ENCODE data around the gene RXRA.

Gene RXRA

DNA sequence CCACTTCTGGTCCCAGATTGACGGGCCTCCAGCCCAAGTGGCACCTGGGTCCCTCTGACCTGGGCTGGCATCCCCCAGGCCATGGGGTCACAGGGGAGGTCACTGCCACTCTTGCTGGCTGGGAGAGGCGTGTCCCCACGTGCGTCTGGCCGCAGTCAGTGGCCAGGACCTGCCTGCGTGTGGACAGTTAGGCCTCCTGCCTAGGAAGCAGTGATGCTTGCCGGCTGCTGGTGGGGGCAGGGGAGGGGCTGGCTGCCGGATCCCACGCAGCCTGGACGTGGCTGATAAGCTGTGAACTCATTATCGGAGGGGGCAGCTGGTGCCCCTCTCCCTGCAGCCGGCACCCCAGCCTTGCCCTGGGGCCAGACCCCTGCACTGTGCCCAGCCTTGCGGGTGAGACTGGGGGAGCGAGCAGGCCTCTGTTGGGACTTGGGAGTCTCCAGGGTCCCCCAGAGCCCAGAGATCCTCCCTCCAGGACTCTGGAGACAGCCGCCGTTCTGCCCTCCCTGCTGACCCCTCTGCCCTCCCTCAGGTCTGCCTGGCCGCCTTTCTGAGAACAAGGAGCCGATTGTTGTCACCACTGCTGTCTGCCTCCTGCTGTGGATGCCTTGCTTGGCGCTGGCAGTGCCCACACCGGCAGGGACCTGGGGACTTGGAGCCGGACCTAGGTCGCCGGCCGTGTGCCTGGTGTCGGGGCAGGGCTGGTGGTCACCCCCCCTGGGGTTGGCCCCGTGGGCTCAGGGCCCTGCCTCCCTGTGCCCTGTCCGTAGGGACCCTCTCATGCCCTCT is 12.3 kb downstream of the RXRA start:
- DNase-seq (ENCODE audit: low read depth), result no peak

DNA sequence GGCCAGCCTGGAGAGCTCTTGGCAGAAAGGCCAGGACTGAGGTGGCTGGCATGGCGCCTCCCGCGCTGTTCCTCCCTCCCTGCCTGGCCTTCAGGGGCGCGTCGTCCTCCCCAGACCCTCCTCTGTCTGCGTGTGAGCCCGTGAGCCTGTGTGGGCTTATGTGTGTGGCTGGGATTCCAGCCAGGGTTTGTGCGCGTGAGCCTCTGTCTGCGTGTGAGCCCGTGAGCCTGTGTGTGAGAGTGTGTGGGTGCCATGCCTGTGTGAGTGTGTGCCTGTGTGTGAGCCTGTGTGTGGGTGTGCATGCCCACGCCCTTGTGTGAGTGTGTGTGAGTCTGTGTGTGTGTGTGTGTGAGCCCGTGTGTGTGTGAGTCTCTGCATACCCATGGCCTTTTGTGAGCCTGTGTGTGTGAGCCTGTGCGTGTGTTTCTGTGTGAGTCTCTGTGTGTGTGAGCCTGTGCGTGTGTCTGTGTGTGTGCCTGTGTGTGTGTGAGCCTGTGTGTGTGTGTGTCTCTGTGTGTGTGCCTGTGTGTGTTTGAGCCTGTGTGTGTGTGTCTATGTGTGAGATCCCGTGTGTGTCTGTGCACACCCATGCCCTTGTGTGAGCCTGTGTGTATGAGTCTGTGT is 13.0 kb downstream of the RXRA start:
- DNase-seq (ENCODE audit: low read depth), result no peak

DNA sequence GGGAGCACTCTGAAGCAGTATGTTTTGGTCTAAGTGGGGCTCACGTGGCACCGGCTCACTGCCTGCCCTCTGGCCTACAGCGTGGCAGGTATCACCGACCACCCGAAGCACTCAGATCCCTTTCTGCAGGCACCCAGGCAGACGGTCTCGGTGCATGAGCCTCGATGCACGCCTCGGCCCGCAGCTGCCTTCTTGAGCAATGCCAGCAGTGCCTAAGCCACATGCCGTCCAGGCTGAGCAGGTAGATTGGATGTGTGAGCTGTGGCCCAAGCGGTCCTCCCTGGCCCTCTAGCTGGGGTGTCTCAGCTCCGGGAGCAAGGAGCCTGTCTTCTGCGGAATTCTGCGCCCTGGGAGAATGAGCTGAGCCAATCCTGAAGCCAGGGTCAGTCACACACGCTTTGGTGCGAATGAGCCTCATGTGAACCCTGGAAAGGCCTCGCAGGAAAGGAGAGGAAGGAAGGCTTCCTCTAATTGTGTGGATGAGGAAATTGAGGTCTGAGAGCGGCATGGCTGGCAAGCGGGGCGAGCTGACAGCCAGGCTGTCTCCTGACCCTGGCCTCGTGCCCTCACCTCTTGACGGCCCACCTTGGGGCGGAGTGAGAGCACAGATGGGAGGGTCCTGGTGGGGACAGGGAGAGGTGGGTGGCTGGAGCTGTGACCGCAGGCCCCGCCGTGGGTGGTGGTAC is 14.4 kb downstream of the RXRA start:
- no peak for DNase-seq (ENCODE audit: low read depth)

DNA sequence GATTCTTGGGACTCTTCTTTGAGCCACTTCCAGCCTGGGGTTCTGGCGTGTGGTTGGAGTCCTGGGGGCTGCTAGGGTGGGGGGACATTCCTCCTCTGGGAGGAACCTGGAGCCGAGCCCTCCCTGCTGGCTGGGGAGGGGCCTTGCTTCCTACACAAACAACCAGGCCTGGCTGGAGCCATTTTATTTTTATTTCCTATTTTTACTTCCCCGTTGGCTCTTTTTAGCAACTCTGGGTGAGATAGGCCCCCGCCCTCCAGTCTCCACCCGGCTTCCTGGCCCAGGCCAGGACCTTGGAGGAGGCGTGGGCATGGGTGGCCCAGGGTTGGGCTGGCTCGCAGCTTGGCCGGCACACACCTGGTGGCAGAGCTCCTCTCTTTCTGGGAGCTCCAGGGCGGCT is 15.1 kb downstream of the RXRA start:
- DNase-seq (ENCODE audit: low read depth), result no peak

DNA sequence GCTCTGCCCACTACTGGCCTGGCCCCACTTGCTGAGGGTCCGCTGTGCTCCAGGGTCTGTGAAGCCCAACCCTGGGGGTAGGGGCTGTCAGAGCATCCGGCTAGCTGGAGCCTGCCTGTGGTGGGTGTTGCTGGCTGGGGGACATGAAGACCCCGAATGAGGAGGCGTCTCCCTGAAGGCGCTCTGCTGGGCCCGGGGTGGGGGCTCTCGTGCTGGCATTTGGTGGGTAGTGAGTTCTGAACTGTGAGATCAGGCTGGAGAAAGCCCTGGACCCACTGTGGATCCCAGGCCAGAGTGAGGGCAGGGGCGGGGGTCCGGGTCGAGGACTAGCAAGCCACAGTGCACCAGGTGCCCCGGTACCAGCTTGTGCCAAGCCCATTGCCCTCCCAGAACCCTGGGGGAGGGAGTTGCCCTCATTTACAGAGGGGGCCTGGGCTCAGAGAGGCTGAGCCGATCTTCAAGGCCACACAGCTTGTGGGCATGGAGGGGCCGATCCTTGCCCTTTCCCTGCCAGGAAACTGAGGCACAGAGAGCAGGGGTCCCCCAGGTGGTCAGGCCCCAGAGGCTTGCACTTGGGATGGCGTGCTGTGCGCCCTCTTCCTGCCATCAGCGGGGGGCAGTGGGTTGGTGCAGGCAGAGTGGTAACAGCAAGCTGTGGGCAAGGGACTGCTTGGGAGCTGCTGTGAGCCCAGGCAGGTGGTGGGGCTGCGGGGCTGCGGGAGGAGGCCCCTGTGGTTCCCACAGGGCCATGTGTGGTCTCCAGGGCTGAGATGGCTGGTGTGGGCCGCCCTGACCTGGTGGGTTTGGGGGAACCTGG is 15.9 kb downstream of the RXRA start:
- DNase-seq (ENCODE audit: low read depth), result no peak

DNA sequence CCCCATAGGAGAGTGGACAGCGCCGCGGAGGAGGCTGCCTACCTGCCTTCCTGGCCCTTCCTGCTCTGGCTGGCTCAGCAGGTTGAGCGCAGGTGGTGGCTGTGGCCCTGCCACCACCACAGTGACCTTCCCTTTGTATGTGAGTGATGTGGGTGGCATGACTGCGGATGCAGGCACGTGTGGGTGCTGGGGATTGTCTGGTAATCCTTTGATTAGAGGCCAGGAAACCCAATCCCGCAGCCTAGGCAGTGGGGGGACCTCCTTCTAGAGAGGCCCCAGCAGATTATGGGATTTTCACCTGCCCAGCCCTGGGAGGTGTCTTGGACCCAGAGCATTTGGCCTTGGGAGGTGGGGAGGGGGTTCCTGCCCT is 16.5 kb downstream of the RXRA start:
- no peak for DNase-seq (ENCODE audit: low read depth)

DNA sequence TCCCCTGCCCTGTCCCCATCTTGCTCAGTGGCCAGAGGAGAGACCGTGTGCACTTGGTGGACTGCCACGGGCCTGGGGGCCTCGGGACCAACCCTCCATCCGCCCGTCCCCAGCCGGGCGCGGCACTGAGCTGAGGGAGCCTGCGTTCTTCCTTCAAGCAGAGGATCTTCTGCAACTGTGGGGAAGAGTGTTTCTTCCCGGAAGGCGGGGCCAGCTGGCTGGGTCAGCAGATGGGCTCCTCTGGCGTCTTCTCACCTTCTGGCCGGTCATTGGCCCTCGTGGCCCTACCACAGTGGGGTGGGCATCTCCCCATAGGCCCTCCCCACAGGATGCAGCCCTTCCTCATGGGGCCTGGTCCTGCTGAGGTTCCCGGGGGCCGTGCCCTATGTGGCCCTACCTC is 17.4 kb downstream of the RXRA start:
- DNase-seq (ENCODE audit: low read depth), result no peak

DNA sequence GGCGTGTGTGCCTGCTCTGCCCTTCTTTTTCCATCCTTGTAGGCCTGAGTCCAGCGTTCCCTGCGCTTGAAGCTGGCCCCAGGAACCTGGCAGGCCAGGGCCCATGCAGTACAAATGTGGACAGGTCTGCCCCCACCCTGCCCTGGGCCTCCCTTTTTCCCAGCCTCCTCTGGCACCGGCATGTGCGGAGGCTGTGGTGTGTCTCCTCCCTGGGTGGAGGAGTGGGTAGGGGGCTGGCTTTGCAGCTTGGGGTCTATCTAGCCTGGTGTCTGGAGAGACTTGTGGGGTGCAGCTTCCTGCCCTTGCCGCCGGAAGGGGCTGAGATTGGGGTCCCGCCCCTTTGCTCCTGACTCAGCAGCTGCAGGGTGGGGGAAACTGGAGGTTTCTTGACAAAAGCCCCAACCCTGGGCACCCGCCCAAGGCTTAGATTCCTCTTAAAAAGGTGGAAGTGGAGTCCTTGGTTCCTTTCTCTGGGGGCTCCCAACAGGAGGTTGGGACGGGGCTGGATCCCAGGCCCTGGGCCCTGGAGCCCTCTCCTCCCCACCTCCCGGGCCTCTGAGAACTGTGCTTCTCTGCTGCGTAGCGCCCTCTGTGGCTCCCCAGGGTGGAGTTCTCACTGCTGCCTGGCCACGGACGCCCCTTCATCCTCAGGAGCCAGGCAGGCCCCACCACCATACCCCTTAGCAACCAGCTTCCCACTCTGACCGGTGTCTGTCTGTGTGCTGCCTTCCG is 18.0 kb downstream of the RXRA start:
- peak; percentile 27 for DNase-seq (ENCODE audit: low read depth)

DNA sequence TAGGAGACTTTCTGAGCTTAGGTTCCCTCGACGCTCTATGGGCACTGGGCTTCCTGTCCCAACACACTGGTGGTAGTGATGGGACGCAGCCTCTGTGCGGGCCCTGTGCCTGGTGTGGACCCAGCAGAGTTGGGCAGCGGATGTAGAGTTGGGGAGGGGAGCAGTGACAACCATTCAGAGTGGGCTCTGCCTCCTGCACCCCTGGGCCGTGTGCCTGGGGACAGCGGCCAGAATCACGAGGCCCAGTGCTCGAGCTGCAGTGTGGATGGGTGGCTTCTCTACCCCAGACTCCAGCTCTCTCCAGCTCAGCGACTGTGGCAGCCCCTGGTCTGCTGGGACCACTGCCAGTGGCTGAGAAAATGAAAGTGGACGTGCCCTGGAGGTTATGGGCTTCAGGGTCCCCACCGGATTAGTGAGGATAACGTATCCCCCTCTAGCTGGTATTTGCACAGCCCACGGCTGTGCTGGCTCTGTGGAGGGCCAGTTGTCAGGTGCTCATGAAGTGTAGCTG is 18.6 kb downstream of the RXRA start:
- no peak for DNase-seq (ENCODE audit: low read depth)

DNA sequence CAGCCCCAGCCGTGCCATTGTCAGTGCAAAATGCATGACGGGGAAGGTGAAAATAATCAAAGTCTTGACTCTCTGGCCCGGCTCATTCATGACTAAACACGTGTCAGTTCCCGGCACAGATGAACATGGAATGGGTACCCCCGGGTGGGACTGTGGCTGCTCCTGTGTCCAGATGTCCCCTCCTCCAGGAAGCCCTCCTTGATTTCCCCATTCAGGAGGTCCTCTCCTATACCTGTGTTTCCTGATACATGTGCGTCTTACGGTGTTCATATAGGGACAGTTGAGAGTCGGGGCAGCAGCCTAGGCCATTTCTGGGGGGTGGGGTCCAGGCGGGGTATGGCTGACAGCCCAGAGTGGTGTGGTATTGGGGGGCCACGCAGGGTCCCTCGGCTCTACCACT is 19.5 kb downstream of the RXRA start:
- DNase-seq (ENCODE audit: low read depth), result no peak

DNA sequence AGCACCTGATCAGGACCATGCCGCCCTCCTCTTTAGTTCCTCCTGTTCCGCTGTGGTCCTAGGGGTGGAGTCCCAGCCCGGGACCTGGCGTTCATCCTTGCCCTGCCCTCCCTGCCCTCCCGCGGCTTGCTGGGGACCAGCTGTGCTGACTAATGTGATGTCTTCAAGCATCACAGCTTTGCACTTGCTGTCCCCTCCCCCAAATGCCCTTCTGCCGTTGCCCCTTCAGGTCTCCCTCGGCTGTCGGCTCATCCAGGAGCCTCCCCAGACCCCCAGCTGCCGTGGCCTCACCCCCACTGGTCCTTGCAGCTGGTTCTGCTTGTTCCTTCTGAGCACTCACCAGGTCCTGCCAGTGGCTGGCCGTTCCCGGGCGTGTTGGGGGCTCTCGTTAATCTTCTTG is 19.9 kb downstream of the RXRA start:
- DNase-seq (ENCODE audit: low read depth), result no peak

DNA sequence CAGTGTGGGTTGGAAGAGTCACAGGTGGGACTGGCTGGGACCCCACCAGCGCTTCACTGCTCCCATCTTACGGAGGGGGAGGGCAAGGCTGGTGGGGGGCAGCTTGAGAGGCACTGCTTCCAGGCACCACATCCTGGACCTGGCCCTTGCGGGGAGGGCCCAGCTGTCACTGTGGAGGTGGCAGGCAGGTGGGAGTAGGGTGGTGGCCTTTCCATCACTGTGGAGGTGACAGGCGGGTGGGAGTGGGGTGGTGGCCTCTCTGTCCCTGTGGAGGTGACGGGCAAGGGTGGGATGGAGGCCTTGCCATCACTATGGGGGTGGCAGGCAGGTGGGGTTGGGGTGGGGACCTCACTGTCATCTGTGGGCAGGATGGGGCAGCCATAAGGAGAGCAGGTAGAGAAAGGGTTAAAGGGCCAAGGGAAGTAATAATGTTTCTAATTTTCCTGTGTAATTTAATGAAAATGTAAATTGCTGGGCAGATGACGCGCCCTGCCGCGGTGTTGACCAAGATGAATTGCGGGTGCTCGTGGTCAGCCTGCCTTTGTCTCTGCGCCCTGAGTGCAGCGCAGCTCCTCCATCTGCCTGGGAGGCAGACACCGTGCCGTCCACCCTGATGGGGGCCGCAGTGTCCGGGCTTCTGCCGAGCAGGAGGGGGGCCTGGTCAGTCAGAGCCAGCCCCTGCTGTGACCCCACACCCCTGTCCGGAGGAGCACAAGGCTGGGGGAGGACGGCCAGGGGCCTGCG is 20.8 kb downstream of the RXRA start:
- no peak for DNase-seq (ENCODE audit: low read depth)

DNA sequence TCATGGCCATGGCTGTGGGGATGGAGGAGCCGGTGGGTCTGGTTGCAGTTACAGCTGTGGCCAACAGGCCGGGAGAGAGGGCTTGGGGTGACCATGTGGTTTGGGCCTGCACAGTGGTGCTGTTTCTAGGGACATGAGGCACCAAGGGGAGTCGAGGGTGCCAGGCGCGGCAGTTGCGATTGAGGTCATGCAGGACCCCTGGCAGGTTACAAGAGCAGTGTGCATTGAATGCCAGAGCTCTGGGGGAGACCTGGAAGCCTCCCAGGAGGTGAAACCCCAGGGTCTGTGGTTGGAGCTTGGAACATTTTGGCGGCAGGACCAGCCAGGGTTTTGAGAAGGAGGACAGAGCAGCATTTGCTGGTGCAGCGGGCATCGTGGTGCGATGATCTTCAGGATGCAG is 21.7 kb downstream of the RXRA start:
- DNase-seq (ENCODE audit: low read depth), result no peak

DNA sequence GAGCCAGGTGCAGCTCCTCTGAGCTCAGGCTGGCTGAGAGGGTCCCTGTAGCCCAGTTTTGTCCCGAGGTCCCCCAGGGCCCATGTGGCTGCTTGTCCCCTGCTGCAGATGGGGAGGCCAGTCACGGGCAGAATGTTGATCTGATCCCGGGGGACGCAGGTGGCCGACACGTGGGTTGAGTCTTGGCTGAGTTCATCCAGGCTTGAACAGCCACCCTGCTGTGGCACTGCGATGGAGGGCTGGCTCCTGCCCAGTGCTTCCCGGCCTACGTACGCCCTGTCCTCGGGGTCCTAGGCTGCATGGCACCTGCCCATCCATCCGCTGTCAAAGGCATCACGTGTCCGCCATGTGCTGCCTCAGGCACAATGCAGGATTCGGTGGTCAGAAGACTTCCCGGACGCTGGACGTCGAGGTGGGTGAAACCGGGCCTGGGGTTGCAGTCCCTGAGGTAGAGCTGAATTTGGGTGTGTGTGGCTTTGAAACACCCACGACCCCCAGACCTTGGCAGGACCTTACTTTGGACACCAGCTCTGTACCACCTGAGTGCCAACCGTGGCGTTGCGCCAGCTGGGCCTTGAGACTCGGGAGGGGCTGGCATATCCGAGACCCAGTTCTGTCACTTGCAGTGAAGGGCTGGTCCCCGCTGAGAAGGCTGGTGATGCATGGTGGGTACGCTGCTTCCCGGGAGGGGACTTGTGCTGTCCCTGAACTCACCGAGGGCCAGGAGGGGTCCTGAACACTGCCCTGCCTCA is 22.3 kb downstream of the RXRA start:
- no peak for DNase-seq (ENCODE audit: low read depth)

DNA sequence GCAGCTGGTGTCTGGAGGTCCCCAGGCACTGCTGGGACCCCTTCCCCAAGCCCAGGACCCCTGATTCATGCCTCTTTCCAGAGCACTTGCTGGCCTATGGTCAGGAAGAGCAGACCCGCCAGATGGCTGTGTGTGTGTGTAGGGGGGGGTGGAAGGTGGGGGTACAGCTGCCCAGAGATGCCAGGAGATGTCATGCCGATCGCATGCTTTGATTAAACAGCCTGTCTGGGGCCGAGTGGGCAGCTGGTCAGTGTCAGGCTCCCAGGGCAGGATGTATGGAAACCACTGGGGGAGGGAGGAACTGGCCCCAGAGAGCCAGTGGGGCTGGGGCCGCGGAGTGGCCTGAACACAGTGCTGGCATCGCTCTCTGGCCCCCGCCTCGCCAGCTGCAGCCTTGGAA is 23.7 kb downstream of the RXRA start:
- DNase-seq (ENCODE audit: low read depth), result no peak

DNA sequence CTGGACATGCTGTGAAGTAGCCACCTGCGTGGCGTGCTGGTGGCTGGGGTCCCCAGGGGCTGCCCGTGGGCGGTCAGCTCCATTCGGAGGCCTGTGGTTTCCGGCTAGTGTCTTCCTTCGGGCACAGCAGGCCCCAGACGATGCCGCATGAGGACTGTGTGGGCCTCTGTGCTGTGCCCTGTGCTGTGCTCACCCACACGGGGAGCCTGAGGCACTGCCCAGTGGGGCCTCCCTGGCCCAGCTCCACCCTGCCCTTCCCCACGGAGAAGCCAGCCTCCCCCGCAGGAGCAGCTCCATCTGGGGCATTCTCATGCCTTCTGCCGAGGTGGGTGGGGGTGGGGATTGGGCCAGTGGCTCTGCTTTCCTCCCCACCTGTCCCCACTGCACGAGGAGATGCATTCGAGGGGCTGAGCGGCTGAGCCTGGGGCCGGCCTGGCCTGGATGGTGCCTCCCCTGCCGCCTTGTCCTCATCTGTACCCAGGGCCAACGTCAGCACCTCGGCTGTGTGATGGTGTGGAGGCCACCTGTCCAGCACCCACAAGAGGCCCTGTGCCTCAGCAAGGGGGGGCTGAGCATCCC is 24.2 kb downstream of the RXRA start:
- no peak for DNase-seq (ENCODE audit: low read depth)

DNA sequence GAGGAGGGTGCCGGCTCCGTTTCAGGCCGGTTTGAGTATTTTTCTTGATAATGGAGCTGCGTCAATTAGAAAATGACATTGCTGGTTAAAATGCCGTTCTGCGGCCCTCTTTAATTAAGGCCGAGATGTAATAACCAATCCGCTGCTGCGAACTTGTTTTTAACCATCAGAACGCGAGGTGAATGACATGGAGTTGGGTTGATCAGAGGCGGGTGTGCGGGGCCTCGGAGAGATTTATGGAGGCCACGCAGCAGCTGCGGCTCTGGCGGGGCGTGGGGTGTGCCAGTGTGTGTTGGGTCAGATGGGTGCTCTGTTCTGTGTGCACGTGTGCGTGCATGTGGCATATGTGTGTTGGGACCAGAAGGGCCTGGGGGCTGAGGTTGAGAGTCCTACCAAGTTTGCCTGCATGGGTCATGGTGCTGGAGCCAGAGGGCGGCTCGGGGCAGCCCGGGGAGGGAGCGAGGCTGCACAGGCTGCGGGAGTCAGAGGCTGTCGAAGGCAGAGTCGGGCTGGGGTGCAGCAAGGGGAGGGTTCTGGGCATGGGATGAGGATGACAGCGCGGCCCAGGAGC is 25.4 kb downstream of the RXRA start:
- no peak for DNase-seq (ENCODE audit: low read depth)

DNA sequence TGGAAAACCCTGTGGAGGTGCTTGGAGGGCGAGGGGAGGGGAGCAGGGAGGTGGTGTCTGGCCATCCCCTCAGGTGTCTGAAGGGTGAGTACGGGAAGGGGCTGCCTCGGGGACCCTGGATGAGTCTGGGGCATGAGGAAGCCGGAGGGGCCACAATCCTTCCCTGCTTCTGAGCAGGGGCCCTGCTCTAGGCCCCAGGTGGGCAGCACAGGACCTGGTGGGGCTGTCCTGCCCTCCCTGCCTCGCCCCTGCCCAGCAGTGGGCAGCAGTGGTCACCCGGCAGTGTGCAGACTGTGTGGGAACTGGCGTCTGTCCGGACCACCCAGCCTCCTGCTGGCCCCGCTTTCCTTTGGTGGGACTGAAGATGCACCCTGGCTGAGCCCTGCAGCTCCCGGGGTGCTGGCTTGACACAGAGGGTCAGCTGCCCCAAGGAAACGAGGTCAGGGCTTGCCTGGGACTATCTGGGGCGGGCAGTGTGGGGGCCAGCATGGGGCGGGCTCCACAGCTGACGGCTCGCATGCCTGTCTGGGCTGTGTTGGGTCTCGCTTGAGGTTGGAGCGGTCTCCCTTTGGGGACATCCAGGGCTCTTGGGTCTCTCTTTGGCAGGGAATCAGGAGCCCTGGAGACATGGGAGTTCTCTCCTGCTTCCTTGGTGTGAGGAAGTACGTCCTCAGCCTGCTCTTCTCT is 26.1 kb downstream of the RXRA start:
- DNase-seq (ENCODE audit: low read depth), result no peak

DNA sequence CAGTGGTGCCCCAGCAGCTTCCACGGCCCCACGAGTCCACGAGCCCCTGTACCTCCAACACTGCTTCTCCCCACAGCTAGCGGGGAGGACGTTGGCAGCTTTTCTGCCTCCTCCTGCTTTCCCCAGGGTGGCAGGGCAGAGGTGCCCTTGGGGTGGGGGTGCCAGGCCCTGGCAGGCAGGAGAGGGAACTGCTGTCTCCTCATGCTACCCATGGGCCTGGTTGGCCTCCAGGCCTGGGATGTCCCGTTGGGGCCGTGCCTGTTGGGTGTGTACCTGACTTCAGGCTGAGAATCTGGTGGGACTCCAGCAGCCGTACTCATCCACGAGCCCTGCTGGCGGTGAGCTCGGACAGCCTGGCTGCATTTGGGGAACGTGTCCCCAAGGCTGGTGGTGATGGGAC is 27.3 kb downstream of the RXRA start:
- DNase-seq (ENCODE audit: low read depth), result no peak
